Effector CD4-positive, alpha-beta T cell (primary cell): ENCODE data around the gene TPX2.
"Not testable (repeated sequence)": the region's sequence is repeated elsewhere in the genome, so short reads cannot be mapped to it uniquely, and the experiment has no call there.

Experiments
- DNase-seq: peaks from one replicate; pipeline ENCODE4 v3.0.0-alpha.2; 2020

TPX2 gene

GRCh38 chr20:31720486-31721407, 18.3 kb upstream of the TPX2 start:
- DNase-seq = no peak

GRCh38 chr20:31721408-31722256, 17.5 kb upstream of the TPX2 start:
- no peak for DNase-seq

GRCh38 chr20:31722257-31723068, 16.6 kb upstream of the TPX2 start, which contains the start of gene BCL2L1:
Gene BCL2L1 (minus strand): TSS chr20:31722868. CDS start chr20:31722218, 650 bp downstream.
- DNase-seq = peak; percentile 46

GRCh38 chr20:31723069-31723318, 16.1 kb upstream of the TPX2 start:
- no peak for DNase-seq

- DNase-seq = peak; percentile 98
Measured at GRCh38 chr20:31723319-31724078, 15.6 kb upstream of the TPX2 start.

- no peak for DNase-seq
Measured at GRCh38 chr20:31731321-31731717, 7.8 kb upstream of the TPX2 start.

- no peak for DNase-seq
Measured at GRCh38 chr20:31739550-31739977, 474 bp downstream of the TPX2 start.

GRCh38 chr20:31740208-31740607, 1.1 kb downstream of the TPX2 start:
- no peak for DNase-seq

- DNase-seq = no peak
Measured at GRCh38 chr20:31740656-31741323, 1.7 kb downstream of the TPX2 start.

- DNase-seq = no peak
Measured at GRCh38 chr20:31746068-31746878, 7.2 kb downstream of the TPX2 start.

- DNase-seq = not testable (repeated sequence)
Measured at GRCh38 chr20:31747028-31747427, 7.9 kb downstream of the TPX2 start.

GRCh38 chr20:31747640-31748039, 8.6 kb downstream of the TPX2 start:
- DNase-seq = no peak

- no peak for DNase-seq
Measured at GRCh38 chr20:31749223-31749622, 10.1 kb downstream of the TPX2 start.

- DNase-seq = no peak
Measured at GRCh38 chr20:31751126-31751525, 12.0 kb downstream of the TPX2 start.

GRCh38 chr20:31757254-31757653, 18.2 kb downstream of the TPX2 start:
- DNase-seq = no peak

- DNase-seq = no peak
Measured at GRCh38 chr20:31758521-31758920, 19.4 kb downstream of the TPX2 start.

GRCh38 chr20:31758991-31759390, 19.9 kb downstream of the TPX2 start:
- no peak for DNase-seq

GRCh38 chr20:31759836-31760518, 20.9 kb downstream of the TPX2 start:
- DNase-seq = no peak

GRCh38 chr20:31760519-31761240, 21.6 kb downstream of the TPX2 start:
- no peak for DNase-seq
